HepG2 (cell line): ENCODE results near the gene RALB. TPM values are rescaled to one million over a fixed set of nuclear protein-coding genes. Genes with fewer than 3 reads are reported as not detected.

Experiments used
- BORCS8-MEF2B ChIP-seq: sonication (generic); formaldehyde crosslinking; IDR thresholded peaks from 2 replicates; pipeline ENCODE4 v1.8.0; 2022; ENCODE audit warnings: mild to moderate bottlenecking, missing genetic modification reagents
- DNMT1 ChIP-seq: sonication (generic); formaldehyde crosslinking; IDR thresholded peaks from 2 replicates; pipeline ENCODE4 v1.5.1; 2020; ENCODE audit warnings: mild to moderate bottlenecking, missing genetic modification reagents
- HIC2 ChIP-seq: sonication (generic); formaldehyde crosslinking; IDR thresholded peaks from 2 replicates; pipeline ENCODE4 v1.9.0; 2022; ENCODE audit warnings: low read depth, missing genetic modification reagents
- HNF1A ChIP-seq, 2 experiments: sonication (generic) in 1 of 2; formaldehyde crosslinking in 1 of 2; IDR thresholded peaks; 2 replicates each; pipeline versions ENCODE4 v1.4.0 to v1.6.1; 2016 to 2020; ENCODE audit warnings: borderline replicate concordance in 1 of 2, low read depth in 1 of 2, mild to moderate bottlenecking in 1 of 2, missing genetic modification reagents in 1 of 2
- MTF1 ChIP-seq: sonication (generic); formaldehyde crosslinking; IDR thresholded peaks from 2 replicates; pipeline ENCODE4 v1.5.0; 2020; ENCODE audit warnings: missing genetic modification reagents
- NFRKB ChIP-seq: fragments of 450-650 bp; IDR thresholded peaks from 2 replicates; pipeline ENCODE4 v1.6.1; 2017
- POLR2G ChIP-seq: fragments of 200-400 bp; formaldehyde crosslinking; IDR thresholded peaks from 2 replicates; pipeline ENCODE4 v1.6.1; 2018; ENCODE audit warnings: mild to moderate bottlenecking, low read depth, low read length, moderate library complexity
- RBM39 ChIP-seq: fragments of 200-400 bp; formaldehyde crosslinking; IDR thresholded peaks from one replicate; pipeline ENCODE4 v1.6.1; 2018; ENCODE audit warnings: antibody characterized with exemption, mild to moderate bottlenecking, low read depth, low read length; ENCODE audit not compliant: poor library complexity, severe bottlenecking
- RXRA ChIP-seq: sonication (generic); formaldehyde crosslinking; IDR thresholded peaks from 2 replicates; pipeline ENCODE4 v1.5.1; 2020; ENCODE audit warnings: missing genetic modification reagents
- ZNF205 ChIP-seq: IDR thresholded peaks from 2 replicates; pipeline ENCODE4 v1.6.1; 2018; ENCODE audit warnings: missing biosample characterization, missing genetic modification reagents
- ZNF329 ChIP-seq: sonication (generic); formaldehyde crosslinking; IDR thresholded peaks from 2 replicates; pipeline ENCODE4 v1.9.0; 2021; ENCODE audit warnings: low read depth, mild to moderate bottlenecking, missing genetic modification reagents
- ZNF710 ChIP-seq: sonication (generic); formaldehyde crosslinking; IDR thresholded peaks from 2 replicates; pipeline ENCODE4 v1.5.0; 2020; ENCODE audit warnings: mild to moderate bottlenecking, missing genetic modification reagents, borderline replicate concordance
- ZNF772 ChIP-seq: sonication (generic); formaldehyde crosslinking; IDR thresholded peaks from 2 replicates; pipeline ENCODE4 v1.5.0; 2020; ENCODE audit warnings: mild to moderate bottlenecking, missing genetic modification reagents
- ZNF839 ChIP-seq: sonication (generic); formaldehyde crosslinking; IDR thresholded peaks from 2 replicates; pipeline ENCODE4 v1.4.0; 2020; ENCODE audit warnings: missing genetic modification reagents, mild to moderate bottlenecking, borderline replicate concordance
- polyA plus RNA-seq, 8 experiments: library from polyadenylated mRNA; depleted of rRNA in 3 of 8; stranded (reverse) in 7 of 8; unstranded in 1 of 8; fragments of >200 nt; fragmentation: Illumina TruSeq in 4 of 8; extraction: Trizol in 4 of 8; gene quantifications; 2 replicates each; pipeline versions ENCODE4 v1.2.1 to v1.2.3, GENCODE V29; 2011 to 2016; ENCODE audit warnings: low read depth in 4 of 8, missing spikeins in 1 of 8, mixed read lengths in 1 of 8; ENCODE audit not compliant: insufficient read depth in 1 of 8
- total RNA-seq, 5 experiments: library from RNA; depleted of rRNA; stranded (reverse); fragments of >200 nt; fragmentation: Illumina TruSeq; extraction: Trizol; gene quantifications; 2 replicates each; pipeline ENCODE4 v1.2.3, GENCODE V29; 2016; ENCODE audit warnings: low read depth in 1 of 5
- TF ChIP-seq, protein P1 (sequence below): sonication (generic); formaldehyde crosslinking; IDR thresholded peaks from 2 replicates; pipeline ENCODE4 v1.5.1; 2020; ENCODE audit warnings: missing genetic modification reagents, mild to moderate bottlenecking, borderline replicate concordance
- TF ChIP-seq, protein P2 (sequence below): sonication (generic); formaldehyde crosslinking; IDR thresholded peaks from 2 replicates; pipeline ENCODE4 v1.4.0; 2020; ENCODE audit warnings: missing genetic modification reagents

The RALB gene
- total and polyA plus RNA-seq, 2 of the 13 experiments (the other 11 are each of a cell fraction or from before 2014, with no cell fraction given): 37.8 to 43.2 TPM

GRCh38 chr2:120238728-120239487, 13.7 kb upstream of the RALB start (continued):
- TF ChIP-seq HIC2 (CRISPR knock-in tag) (peak; percentile 85), MTF1 (no peak), ZNF329 (no peak), NFRKB (no peak), DNMT1 (CRISPR knock-in tag) (0 out of 2 replicates have a peak, but pooled peaks have one; percentile 72), BORCS8-MEF2B (CRISPR knock-in tag) (no peak), ZNF772 (CRISPR knock-in tag) (peak; percentile 56; the same call in 1 of the 2 replicates), HNF1A (IDR thresholded peaks at IDR 0.05; ENCODE audit: low read depth) (no peak), HNF1A (CRISPR knock-in tag; IDR thresholded peaks at IDR 0.05; ENCODE audit: borderline replicate concordance) (0 out of 2 replicates have a peak, but pooled peaks have one; percentile 15), ZNF710 (CRISPR knock-in tag) (0 out of 2 replicates have a peak, but pooled peaks have one; percentile 29), RBM39 (peak; percentile 40), RXRA (CRISPR knock-in tag) (peak; percentile 30), ZNF205 (CRISPR knock-in tag) (no peak), ZNF839 (CRISPR knock-in tag) (no peak), POLR2G (peak; percentile 38)
- TF ChIP-seq, protein P1, sequence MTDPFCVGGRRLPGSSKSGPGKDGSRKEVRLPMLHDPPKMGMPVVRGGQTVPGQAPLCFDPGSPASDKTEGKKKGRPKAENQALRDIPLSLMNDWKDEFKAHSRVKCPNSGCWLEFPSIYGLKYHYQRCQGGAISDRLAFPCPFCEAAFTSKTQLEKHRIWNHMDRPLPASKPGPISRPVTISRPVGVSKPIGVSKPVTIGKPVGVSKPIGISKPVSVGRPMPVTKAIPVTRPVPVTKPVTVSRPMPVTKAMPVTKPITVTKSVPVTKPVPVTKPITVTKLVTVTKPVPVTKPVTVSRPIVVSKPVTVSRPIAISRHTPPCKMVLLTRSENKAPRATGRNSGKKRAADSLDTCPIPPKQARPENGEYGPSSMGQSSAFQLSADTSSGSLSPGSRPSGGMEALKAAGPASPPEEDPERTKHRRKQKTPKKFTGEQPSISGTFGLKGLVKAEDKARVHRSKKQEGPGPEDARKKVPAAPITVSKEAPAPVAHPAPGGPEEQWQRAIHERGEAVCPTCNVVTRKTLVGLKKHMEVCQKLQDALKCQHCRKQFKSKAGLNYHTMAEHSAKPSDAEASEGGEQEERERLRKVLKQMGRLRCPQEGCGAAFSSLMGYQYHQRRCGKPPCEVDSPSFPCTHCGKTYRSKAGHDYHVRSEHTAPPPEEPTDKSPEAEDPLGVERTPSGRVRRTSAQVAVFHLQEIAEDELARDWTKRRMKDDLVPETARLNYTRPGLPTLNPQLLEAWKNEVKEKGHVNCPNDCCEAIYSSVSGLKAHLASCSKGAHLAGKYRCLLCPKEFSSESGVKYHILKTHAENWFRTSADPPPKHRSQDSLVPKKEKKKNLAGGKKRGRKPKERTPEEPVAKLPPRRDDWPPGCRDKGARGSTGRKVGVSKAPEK: 0 out of 2 replicates have a peak, but pooled peaks have one; percentile 6
- TF ChIP-seq, protein P2, sequence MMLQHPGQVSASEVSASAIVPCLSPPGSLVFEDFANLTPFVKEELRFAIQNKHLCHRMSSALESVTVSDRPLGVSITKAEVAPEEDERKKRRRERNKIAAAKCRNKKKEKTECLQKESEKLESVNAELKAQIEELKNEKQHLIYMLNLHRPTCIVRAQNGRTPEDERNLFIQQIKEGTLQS (CRISPR knock-in tag): no peak
